Glomerular visceral epithelial cell (primary cell): ENCODE data around the gene RBMS3.
A peak's percentile ranks its signal among the peaks of the same experiment; 100 is the strongest.

Source experiments
- DNase-seq: peaks from one replicate; pipeline ENCODE4 v3.0.0-alpha.2; 2016; ENCODE audit errors: extremely low spot score

Gene RBMS3

DNA sequence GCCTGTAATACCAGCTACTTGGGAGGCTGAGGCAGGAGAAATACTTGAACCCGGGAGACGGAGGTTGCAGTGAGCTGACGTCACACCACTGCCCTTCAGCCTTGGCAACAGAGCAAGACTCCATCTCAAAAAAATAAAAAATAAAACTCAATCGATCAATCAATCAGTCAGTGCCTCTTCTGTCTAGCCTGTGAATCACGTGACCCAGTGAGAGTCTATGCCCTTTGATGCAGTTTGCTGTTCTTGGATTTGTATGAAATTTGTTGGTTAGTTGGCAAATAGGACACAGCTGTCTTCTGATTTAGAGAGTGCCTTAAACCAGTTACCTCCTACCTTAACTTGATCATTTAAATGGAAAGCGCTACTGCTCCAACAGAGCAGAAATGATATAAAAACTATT is 3.6 kb upstream of the RBMS3 start:
- DNase-seq, result no peak

DNA sequence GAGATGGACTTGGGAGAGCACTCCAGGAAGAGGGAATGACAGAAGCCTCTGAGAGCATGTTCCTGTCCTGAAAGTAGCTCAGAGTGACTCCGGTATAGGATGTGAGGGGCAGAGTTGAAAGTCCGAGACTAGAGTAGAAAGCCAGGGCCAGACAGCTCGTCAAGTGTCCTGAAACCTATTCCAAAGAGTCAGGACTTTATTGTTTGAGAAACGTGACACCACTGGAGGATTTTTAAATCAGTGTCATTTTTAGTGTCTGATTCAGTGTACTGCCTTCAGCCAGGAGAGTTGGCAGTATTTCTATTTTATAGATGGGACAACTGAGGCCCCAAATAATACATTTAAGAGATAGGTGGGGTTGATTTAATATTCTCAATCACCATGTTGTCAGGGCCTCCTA is 1.6 kb upstream of the RBMS3 start:
- DNase-seq, result no peak

GRCh38 chr3:29279806-29280205 is 1.1 kb upstream of the RBMS3 start:
- no peak for DNase-seq

GRCh38 chr3:29281094-29281343 is 148 bp downstream of the RBMS3 start:
- DNase-seq, result no peak

GRCh38 chr3:29281344-29282241 is 722 bp downstream of the RBMS3 start:
- DNase-seq, result peak; percentile 66

DNA sequence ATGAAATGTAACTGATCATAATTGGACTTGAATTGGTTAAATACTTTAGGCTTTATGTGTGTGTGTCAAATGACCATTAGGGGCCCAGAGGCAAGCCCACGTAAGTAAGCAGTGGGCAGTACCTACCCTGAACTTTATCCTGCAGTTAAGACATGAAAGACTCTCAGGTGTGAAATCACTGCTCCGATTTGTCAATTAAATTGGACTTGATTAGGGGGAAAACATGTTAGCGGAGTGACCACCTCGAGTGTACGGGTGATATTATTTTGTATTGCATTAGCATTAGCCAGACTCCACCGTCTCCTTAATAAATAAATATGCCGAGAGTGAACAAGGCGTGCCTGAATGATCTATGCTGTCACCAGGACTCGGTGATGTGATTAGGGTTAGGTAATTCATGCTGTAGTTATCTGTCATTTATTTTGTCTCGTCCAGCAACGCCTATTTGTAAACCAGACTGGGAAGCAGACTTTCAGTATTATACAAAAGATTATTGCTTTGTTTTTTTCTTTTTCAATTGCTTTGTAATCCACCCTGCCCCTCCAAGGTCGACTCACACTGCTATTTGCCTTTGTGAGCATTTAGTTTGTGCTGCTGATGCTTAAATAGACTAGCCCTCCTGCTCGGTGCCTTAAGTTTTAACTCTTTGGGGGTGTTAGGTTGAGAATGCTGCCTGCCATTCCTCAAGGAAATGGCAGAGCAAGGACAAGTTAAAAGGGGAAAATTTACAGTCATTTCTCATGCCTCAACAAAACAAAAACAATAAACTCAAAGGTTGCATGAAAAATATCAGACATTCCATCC is 1.8 kb downstream of the RBMS3 start:
- peak; percentile 69 for DNase-seq

- peak; percentile 20 for DNase-seq
These were observed 2.6 kb downstream of the RBMS3 start for GRCh38 chr3:29283231-29284119.

DNA sequence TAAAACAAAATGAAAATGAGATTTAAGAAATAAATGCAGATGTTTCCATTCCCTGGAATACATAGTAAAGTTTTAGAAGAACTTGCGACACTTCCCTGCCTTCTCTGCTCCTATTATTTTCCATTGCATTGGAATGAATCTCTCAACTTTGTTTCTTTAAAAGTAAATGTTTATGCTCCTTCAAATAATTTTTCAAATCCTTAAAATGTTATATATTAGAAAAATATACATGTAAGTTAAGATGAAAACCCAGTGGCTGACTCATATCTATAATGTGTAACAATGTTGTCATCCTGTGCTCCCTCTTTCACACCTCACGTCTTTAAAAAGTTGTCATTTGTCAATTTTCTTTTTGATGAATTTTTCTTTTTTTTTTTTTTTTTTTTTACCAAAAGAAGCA is 3.6 kb downstream of the RBMS3 start:
- no peak for DNase-seq

- DNase-seq, result peak; percentile 33
These were observed 4.7 kb downstream of the RBMS3 start for GRCh38 chr3:29285471-29286071.

DNA sequence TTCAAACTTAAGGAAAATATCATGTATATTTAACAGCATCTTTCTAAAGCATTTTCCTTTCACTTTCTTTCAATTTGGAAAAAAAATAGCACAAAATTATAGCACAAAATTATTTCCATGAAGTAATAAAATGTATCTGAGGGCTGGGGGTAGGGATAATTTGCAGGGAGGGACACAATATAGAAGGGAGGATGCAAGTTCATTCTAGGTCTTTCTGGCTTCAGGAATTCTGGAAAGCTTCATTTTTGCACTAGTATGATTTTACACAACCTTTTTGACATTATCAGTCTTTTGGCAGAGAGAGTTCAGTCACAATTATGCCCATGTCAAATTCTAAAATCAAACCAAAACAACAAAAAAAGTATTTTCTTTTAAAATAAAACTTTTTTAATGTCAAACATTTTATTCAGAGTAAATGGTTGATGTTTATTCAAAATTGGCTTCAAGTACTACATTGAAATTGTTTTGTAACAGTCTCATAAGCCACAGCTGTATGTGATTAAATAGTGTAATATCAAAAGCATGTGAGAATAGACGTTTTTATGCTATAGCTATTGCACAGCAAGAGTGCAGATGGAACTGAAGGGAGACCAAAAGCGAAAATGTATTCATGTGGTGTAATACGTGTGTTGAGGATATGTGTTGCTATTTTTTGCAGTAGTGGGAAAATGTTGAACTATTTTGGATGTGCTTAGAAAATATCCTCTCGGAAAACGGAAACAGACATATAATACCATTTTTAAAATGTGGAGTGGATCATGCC is 5.8 kb downstream of the RBMS3 start:
- DNase-seq, result no peak

DNA sequence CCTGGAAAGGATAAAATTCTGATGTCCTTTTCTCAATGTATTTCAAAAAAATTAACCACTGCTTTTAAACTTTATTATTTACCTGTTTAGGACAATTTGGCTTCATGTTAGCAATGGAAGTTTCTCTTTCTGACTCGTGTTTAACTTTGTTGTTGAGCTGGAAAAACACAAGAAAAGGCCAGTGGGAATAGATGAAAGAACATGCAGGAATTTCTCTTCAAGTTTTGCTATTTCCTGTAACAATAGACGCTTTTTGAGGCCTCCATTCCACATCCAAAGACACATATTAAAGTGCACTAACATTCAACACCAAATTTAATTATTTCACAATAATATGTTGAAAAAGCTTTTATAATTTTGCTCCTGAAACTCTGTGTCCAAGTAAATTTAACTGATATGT is 9.7 kb downstream of the RBMS3 start:
- DNase-seq, result no peak

- no peak for DNase-seq
These were observed 10.6 kb downstream of the RBMS3 start for GRCh38 chr3:29291260-29291981.

DNA sequence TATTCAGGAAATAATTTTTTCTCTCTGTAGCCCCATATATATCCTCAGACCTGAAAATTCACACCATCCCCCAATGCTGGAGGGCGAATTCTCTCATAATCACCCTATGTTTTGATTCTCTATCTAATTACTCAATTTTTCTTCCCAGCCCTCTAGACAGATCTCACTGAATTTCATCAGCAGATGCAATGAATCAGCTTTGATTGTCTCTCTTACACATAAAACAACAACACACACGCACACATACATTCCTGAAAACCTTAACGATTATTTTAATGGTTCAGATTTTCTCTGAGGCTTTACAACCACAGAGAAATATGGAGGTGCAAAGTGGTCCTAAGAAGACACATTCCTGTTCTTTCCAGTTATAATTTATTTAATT is 11.1 kb downstream of the RBMS3 start:
- no peak for DNase-seq

DNA sequence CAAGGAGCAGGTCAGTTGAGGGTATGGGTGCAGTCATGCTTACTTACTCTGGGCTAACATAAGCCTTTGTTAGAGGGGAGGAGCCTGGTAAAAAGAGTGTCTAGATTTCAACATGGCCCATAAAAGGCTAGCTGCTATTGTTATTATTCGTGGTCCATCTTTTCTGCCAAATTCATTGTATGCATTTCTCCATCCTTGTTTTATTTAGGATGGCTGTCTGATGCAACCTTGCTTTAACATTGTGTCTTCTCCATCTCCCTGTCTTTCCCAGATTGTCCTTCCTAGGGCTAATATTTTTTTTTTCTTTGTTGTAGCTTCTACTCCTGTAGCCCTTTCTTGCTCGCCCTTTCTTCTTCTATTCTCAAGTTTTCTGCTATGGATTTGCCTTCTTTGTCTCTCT is 12.6 kb downstream of the RBMS3 start:
- no peak for DNase-seq

- DNase-seq, result no peak
These were observed 17.1 kb downstream of the RBMS3 start for GRCh38 chr3:29297998-29298397.

DNA sequence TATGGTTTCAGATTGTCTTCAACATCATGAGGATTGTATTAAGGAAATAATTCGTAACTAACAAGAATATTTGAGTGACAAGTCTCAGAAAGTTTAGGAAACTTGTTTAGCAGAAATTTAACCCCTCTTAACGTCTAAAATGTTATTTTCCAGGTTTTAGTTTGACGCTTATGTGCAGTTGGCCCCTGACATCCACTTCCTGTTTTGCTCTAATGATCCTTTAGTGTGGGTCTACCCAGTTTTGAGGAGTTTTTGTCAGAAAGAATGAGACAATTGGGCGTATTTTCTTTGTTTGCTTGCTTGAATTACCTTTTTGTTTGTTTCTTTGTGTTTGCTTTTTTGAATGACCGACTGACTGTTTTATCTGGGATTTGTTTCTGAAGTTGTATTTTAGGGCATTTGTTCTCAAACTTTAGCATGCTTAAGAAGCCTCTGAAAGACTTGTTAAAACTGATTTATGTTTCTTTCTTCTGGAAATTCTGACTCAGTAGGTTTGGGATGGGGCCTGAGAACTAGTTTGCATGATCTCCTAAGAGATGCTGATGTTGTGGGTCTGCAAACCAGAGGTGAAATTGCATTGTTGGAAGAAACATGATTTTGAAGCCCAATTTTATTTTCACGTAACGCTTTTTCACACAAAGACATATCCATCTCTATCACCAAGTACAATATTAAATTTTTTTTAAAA is 20.6 kb downstream of the RBMS3 start:
- DNase-seq, result no peak

DNA sequence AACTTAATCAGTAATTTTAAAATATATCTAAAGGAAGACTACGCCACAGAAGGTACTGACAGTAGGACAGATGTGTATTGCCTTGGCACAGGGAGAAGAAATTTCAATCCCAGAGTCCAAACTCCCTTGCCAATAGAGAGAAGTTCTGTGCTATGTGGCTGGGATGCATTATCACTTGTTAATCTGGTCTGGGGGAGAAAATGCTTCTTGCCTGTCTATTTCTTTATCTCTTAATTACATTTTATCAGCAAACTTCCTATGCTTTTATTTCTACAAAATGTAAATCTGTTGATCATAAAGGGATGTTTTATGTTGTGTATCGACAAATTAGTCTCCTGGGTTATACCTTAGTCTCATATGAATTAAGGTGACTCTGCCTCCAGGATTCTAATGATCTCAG is 21.7 kb downstream of the RBMS3 start:
- no peak for DNase-seq

DNA sequence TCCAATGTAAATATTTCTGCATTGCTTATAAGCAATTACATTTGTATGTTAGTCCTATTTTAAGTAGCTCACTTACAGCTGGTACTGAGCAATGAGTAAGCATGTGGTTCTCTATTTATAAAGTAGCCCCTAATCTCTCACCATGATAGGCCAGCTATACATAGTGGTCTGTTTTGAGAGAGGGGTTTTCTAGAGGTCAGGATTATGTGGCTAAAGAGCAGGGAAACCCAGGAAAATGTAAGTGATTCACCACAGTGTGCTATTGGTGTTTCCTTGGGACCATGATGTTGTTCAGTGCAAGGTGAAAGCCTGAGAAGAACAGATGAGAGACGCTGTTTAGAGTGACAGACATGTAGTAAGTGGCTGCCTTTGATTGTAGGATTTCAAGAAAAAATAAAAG is 26.4 kb downstream of the RBMS3 start:
- no peak for DNase-seq

DNA sequence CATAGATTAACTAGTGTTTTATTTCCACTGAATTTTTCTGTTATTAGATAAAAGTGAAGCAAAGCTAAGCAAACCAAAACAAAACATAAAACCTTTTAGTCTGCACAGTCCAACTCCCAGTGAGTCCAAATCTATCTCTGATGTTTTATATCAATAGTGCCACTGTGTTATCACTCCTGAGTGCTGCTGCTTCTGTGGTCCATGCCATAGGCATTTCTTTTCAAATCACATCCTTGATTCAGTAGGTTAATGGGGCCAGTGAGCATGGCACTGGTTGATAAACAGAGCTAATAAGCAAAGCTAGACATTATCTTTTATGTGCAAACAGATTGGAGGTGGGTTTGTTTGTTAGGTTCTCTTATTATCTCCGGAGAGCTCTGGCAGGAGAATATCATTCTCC is 30.0 kb downstream of the RBMS3 start:
- no peak for DNase-seq

- no peak for DNase-seq
These were observed 30.9 kb downstream of the RBMS3 start for GRCh38 chr3:29311795-29312194.
